Hair follicular keratinocyte (primary cell): ENCODE results near the gene PTP4A2. TPM values are rescaled to one million over a fixed set of nuclear protein-coding genes. Genes with fewer than 3 reads are reported as not detected.

ENCODE experiments used
- total RNA-seq: library from RNA; depleted of rRNA; stranded (reverse); fragments of >200 nt; gene quantifications from 2 replicates; pipeline ENCODE4 v1.2.3, GENCODE V29; 2015

PTP4A2 gene
- 145 and 188 TPM in 2 replicates for total RNA-seq

GRCh38 chr1:31938184-31938975, at the start of gene PTP4A2:
Gene PTP4A2, minus strand, starts transcription at chr1:31938368. Its CDS starts 19,303 bp downstream, at chr1:31919065.

Other genes starting within 250 kb of the PTP4A2 start
- 99.4 and 140 TPM in 2 replicates for gene COL16A1, start 234.4 kb downstream of the PTP4A2 start, total RNA-seq
- gene ADGRB2, start 174.0 kb downstream of the PTP4A2 start, total RNA-seq = 0.19 and 0.39 TPM in 2 replicates
- gene SPOCD1, start 122.3 kb downstream of the PTP4A2 start, total RNA-seq = 4.7 and 6.2 TPM in 2 replicates
- gene KHDRBS1, start 75.5 kb upstream of the PTP4A2 start, total RNA-seq = 70.8 and 87.9 TPM in 2 replicates
- 5.2 and 6.1 TPM in 2 replicates for gene TMEM39B, start 134.6 kb upstream of the PTP4A2 start, total RNA-seq
- 37.1 and 43.7 TPM in 2 replicates for gene KPNA6, start 169.7 kb upstream of the PTP4A2 start, total RNA-seq
- 44.2 and 46.2 TPM in 2 replicates for gene TXLNA, start 241.3 kb upstream of the PTP4A2 start, total RNA-seq